Measurements from ENCODE around the gene RAVER2.
A peak's percentile ranks its signal among the peaks of the same experiment; 100 is the strongest.
"Not testable (repeated sequence)": the region's sequence is repeated elsewhere in the genome, so short reads cannot be mapped to it uniquely, and the experiment has no call there.

Gene RAVER2

DNA sequence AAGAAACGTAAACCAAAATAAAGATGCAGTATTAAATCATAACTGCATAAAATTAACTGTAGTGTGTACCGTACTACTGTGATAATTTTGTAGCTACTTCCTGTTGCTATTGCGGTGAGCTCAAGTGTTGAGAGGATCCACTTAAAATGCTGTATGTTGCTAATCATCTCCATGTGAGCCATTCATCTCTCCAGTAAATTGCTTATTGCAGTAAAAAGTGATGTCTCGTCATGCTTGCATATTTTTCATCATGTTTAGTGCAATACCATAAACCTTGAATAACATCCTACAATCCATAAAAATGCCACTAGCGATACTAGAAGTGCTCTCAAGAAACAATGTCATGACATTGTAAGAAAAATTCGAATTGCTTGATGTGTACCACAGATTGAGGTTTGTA is 66.3 kb downstream of the RAVER2 start:
- DNase-seq (ENCODE audit: low read depth), result no peak

DNA sequence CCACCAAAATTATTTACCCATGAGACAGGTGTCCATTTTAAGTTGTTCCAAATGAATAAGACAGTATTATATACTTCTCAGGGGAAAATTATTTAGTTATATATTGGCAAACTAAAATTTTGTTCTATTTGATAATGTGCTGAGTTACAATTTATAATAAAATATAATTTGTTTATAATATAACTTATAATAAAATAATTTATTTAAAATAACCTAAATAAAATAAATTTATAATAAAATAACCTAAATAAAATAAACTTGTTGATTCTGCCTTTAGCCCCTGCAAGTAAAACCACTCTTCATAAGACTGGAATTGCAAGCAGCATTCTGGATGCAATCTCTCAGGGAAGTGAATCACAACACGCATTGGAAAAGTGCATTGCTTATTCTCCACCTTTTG is 69.6 kb downstream of the RAVER2 start:
- no peak for DNase-seq (ENCODE audit: low read depth)

DNA sequence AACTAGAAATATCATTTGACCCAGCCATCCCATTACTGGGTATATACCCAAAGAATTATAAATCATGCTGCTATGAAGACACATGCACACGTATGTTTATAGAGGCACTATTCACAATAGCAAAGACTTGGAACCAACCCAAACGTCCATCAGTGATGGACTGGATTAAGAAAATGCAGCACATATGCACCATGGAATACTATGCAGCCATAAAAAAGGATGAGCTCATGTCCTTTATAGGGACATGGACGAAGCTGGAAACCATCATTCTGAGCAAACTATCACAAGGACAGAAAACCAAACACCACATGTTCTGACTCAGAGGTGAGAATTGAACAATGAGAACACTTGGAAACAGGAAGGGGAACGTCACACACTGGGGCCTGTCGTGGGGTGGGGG is 72.5 kb downstream of the RAVER2 start:
- not testable (repeated sequence) for DNase-seq (ENCODE audit: low read depth)

DNA sequence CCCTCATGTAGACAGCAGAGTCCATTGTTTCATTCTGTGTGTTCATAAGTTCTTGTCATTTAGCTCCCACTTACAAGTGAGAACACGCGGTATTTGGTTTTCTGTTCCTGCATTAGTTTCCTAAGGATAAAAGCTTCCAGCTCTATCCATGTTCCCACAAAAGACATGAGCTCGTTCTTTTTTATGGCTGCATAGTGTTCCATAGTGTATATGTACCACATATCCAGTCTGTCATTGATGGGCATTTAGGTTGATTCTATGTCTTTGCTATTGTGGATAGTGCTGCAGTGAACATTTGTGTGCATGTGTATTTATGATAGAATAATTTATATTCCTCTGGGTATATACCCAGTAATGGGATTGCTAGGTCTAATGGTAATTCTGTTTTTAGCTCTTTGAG is 75.7 kb downstream of the RAVER2 start:
- not testable (repeated sequence) for DNase-seq (ENCODE audit: low read depth)

DNA sequence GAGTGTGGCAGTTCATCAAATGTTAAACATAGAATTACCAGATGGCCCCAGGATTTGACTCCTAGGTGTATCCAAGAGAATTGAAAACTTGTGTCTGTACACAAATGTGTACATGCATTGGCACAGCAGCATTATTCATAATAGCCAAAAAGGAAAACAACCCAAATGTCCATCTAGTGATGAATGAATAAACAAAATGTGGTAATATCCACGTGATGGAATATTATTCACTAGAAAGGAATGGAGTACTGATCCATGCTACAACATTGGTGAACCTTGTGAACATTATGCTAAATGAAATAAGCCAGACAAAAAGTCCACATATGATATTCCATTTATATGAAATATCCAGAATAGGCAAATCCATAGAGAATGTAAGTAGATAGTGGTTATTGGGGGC is 77.7 kb downstream of the RAVER2 start:
- peak; percentile 67 for DNase-seq (ENCODE audit: low read depth)

DNA sequence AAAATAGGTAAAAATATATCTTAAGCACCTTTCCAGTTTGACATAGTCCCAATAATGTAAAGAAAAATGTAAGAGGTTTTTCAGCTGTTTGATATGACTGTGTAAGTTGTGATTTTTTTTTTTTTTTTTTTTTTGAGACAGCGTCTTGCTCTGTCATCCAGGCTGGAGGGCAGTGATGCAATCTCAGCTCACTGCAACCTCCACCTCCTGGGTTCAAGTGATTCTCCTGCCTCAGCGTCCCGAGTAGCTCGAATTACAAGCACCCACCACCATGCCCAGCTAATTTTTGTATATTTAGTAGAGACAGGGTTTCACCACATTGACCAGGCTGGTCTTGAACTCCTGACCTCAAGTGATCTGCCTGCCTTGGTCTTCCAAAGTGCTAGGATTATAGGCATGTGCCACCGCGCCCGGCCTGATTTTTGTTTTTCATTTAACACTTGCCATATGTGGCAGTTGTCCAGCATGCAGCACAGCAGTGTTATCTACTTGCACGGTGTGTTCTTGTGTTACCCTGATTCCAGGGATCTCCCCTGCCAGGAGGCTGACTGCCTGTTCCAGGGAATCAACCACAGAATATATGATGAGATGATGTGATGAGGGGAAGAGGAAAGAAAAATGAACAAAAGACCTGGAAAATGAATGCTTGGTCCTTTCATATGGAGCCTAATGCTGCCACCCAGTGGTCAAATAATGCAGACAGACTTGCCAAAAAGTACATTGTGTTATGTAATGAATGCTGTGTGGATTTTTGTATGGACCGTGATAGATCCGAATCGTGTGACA is 79.0 kb downstream of the RAVER2 start:
- peak; percentile 85 for DNase-seq (ENCODE audit: low read depth)

DNA sequence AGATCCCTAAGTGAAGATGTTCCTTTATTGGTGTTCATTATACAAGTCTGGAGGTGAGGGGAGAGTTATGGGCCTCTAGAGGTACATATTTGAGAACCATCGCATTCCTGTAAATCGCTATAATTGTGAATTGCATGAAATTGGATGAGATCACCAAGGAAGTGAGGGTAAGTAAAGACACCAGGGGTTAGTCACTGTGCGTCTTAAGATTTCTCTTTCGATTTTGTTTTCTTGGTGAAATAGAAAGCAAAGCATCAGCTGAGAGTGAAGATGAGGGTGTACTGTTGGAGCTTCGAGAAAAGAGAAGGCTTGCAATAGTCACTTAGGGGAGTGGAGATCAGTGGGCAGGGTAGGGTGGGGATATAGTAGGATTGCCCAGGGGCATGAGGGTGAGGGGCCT is 82.1 kb downstream of the RAVER2 start:
- DNase-seq (ENCODE audit: low read depth), result peak; percentile 42

DNA sequence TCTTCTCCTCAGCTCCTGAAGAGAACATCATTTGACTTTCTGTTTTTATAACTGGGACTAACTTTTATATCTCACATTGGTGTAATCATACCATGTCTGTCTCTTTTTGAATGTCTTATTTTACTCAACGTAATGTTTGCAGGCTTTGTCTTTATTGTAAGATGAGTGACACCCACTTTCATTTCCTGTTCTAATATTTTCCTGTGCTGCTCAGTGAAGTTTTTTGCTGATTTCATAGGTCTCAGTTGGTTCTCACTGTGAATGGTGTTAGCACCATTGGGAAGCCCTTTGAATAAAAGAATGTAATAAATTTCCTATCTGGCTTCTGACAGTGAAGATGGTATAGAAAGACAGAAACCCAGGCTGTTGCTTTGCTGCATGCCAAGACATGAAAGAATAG is 84.0 kb downstream of the RAVER2 start:
- no peak for DNase-seq (ENCODE audit: low read depth)

DNA sequence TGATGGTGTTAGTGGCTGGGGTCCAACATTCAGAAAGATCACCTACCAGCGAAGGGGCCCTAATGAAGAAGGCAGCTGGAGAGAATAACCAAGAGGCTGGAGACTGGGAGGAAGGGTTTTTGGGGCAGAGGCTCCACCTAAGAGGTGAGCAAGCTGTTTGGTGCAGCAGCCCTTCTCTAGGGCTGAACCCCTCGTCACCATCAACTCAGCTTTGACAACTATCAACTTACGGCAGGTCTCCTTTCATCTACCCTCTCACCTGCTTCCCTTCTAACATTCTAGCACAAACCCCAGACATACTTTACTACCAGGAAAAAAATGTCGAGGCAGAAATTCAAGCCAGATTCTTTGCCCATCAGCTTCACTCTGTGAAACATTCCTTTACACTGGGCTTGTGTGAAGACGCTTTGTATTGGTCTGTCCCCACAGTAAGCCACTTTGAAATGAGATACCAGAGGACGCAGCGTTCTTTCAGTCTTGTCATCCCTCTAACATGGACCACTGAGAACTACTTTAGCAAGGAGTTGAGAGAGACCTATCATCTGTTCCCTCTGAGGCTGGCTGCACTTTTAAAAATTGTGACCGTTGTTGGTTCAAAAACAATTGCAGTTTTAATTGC is 84.6 kb downstream of the RAVER2 start:
- no peak for DNase-seq (ENCODE audit: low read depth)

DNA sequence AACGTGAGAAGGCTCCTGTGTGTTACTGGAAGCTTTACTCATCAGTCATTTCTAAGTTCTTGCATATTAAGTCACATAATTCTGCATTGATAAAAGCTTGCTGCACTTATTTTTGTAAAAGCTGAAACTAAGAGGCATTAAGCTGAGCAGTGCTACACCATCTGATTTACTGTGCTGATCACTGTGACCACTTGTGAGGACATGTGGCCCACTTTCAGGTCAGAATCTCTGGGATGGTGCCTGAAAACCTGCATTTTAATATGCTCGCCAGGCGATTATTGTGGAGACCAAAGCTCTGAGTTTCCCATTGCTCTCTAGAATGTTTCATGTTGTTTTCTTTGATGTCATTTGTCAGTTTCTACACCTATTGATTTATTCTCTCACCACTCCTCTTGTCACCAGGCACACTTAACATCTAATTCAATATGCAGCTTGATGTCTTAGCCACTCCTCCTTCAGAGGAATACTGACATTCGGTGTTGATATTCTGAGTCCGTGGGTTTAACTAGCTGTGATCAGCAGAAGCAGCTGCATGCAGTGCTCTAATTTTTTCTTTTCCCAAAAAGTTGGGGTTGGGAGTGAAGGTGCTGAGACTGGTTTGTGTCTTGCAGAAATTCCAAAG is 85.3 kb downstream of the RAVER2 start:
- no peak for DNase-seq (ENCODE audit: low read depth)

DNA sequence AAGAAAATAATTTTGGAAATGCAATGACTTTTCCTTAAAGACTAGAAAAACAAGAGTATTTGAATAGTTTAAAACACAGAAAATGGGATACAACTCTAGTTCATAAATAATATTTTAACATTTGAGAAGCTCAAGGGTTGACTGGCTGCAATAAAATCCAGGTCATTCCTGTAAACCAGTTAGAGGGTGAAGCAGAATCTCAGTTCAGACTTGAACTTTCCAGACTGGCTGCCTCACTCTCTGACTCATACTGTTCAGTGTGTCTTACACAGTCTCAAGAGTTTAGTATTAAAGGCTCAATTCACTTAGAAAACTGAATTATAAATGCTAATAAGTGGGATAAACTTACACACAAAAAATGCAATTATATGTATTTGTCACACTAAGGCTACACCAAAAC is 89.9 kb downstream of the RAVER2 start:
- DNase-seq (ENCODE audit: low read depth), result peak; percentile 91

DNA sequence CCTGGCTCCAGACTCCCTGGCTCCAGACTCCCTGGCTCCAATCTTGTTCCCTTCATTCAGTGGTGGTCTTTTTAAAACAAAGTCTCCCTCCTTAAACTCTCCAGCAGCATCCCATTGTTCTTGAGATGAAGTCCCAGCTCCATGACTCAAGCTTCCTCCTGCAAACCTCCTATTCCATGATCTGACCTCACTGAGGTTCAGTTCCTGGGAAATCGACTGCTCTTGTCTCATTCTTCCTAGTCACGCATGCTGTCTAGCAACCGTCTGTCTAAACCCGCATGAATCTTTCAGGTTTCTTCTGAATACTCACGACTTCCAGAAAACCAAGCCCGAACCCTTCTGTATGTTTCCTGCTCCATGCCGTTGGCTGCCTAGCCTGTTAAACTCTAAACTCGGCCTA is 91.9 kb downstream of the RAVER2 start:
- no peak for DNase-seq (ENCODE audit: low read depth)

DNA sequence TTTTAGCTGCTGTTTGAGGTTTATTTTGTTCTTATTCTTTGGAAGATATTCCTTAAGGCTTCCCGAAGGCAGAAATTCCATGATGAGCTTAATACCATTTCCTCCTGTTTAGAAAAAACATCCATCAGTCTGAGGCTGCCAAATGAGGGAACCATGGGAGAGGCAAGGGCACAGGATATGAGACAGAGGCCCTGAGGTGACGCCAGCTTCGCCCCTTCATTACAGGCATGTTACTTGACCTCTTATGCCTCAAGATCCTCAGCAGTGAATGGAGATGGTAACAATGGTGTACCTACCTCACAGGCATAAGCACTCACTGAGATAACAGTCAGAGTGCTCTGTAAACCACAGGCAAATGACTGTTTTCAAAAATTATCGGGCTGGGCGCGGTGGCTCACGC is 93.6 kb downstream of the RAVER2 start:
- no peak for DNase-seq (ENCODE audit: low read depth)

DNA sequence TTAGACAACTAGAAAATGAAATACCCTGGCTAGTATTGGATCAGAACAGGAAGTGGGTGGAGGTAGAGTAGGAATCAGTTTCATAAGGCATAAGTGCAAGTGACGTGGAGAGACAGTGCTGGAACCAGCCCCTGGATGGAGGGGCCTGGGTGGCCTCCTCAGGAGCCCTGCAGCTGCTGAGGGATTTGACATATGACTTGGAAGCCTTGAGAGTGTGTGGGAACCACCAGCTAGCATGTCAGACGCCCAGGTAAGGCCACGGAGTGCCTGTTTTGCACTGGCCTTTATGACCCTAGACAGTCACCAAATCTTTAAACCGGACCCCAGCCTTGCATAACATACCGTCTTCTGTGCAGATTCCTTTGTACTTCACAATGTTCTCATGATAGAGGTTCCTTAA is 94.4 kb downstream of the RAVER2 start:
- no peak for DNase-seq (ENCODE audit: low read depth)

DNA sequence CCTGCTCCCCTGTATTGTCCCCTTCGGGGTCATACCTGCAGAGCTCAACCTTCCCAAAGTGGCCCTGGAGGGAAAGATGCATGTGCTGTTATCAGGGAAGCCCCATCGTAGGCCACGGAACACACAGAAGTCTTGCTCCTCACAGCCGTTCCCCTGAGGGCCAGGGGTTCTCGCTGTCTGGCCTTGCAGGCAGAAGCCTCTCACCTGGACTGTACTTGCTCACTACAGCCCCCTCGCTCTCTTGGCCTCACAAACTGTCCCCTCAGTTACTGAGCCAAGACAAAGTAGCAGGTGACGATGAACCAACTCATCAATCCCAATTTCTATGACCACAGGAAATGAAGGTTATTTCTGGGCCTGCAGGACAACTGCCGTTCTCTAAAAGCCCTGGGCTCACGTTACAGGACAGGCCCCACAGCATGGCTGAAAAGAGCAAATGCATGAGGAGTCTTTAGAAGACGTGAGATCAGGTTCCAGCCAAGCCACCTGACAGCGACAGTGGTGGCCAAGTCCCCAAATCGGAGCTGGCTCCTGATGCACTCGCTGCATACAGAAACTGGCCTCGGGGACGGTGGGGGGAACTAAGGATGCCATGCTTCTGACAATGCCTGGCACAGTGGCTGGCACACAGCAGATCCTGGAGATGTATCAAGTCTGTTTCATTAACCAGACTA is 95.0 kb downstream of the RAVER2 start:
- no peak for DNase-seq (ENCODE audit: low read depth)

DNA sequence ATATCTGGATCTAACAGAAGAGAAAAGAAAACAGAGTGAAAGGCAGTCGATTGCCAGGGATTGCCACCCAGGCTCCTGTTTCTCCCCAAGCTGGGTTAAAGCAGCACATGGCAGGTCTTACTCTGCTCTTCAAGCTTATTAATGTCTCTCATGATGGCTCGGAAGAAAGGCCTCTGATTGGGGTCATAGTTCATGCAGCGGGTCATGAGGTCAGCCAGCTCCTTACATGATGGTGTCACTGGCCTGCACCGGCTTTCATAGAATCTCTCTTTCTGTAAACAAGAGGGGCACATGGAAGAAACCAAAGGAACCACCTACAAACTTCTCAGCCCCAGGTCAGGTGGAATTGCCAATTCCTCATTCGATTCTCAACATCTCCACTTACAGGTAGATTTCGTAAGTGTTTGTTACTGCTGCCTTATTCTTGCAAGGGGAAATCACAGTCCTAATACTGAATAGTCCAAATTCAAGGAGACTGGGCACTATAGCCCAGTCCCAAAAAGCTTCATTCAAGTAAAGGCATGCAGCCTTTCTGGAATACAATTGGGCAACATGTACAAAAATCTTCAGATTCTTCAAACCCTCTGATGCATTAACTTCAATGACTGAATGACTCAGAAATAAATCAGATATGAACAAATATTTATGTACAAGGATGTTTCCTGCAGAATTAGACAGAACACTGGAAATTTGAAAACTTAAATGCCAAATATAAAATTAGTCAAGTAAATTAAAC is 96.6 kb downstream of the RAVER2 start:
- peak; percentile 45 for DNase-seq (ENCODE audit: low read depth)

DNA sequence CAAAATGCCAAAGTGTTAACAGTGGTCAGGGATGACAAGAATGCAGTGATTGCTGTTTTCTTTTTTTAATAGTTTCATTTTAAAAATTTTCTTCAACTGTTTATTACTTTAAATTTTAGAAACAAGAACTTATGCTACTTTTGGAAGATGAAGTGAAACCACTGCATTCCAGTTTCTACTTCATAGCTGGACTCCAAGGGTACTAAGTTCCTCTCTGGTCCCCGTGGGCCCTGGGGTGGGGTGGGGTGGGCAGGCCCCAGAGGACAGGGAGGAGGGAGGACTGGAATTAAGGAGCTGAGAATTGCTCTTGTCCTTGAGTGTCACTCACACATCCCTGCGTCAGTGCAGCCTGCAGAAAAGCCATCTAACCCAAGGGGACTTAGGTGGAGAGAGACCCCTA is 97.3 kb downstream of the RAVER2 start:
- no peak for DNase-seq (ENCODE audit: low read depth)

DNA sequence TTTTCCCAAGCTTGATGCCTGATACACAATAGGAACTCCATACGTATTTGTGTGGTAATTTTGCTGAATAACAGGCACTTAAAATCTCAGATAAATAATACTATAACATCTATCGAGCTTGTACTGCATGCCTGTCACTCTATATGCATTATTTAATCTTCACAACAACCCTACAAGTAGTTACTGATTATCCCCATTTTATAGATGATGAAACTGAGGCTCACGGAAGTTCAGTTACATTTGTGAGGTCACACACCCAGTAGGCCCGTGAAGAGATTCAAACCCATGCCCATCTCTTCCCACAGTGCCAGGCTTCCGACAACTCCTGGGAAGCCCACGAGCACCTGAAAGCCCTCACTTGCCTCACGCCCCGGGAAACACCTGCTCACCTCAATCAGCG is 98.8 kb downstream of the RAVER2 start:
- DNase-seq (ENCODE audit: low read depth), result no peak

DNA sequence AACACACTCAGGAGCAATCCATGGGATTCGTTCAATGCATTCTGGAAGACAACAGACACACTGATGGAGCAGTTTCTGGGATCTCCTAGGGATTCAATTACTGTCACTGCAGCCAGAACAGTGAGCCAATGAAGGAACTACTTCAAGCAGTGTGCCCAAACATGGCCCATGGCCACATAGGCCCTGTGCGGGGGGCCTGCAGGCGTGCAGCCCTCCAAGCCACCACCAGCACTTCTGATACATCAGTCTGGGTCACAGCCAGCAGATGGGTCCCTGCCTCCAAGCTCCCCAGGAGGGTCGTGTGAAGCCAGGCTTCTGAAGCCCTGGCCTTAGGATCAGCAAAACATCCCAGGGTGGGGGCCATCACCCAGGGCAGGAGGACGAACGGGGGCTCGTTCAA is 99.3 kb downstream of the RAVER2 start:
- DNase-seq (ENCODE audit: low read depth), result no peak

DNA sequence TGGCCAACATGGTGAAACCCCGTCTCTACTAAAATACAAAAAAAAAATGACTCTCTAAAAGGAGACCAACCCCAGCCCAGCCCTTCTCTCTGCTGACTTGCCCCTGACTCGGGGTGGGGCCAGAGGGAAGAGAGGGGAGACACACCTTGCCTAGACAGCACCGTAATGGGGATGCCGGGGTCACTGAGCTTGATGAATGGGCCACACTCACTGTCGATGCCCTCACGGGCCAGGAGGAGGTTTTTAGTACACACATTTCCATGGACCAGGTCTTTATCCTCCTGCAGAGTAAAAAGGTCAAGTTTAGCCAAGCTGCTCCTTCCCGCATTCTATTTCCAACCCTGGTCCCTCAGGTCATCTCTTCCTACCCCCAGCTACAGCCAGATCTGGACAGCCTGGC is 99.7 kb downstream of the RAVER2 start:
- DNase-seq (ENCODE audit: low read depth), result no peak

DNA sequence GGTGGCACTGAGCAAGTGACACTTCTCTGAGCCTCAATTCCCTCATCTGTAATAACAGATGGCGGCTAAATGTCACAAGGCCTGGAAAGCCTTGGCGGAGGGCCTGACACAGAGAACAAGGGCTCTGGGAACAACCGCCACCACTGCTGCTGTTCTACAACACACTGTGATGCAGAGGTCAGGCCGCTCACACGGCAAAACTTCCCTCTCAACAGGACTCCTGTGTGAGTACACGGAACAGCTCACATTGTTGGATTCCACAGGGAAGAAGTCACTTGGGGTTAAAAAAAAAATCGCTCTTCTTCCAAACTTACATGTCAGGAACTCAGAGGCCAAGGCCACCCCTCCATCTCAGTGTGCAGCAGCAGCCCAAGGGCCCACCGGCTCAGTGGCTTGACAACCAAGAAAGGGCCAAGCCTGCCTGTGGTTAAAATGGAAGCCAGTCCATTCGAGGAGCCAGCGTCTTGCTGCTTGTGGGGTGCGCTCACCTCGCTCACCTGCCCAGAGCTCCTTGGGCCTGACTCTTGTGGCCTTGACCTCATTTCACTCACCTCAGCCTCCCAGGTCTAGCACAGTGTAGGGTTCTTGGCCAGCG is 101.1 kb downstream of the RAVER2 start:
- DNase-seq (ENCODE audit: low read depth), result no peak

Data from iris pigment epithelial cell (primary cell).